Tibial nerve (tissue), 4 donors: ENCODE data around the gene HOXC13.

Source experiments
- CTCF ChIP-seq, 5 experiments: fragments of 200-600 bp in 3 of 5; fragments of 450-650 bp in 2 of 5; sonication (generic) in 3 of 5; IDR thresholded peaks; one replicate each; pipeline ENCODE4 v1.5.1; 2016 to 2019; ENCODE audit warnings: antibody characterized with exemption in 5 of 5, mild to moderate bottlenecking in 3 of 5, moderate library complexity in 2 of 5
- EP300 ChIP-seq, 2 donors: sonication (generic); formaldehyde crosslinking; IDR thresholded peaks; one replicate each; pipeline ENCODE4 v1.6.1; 2017; ENCODE audit warnings: antibody characterized with exemption in 2 of 2, mild to moderate bottlenecking in 1 of 2
- POLR2A ChIP-seq, 2 donors: fragments of 450-650 bp; IDR thresholded peaks; one replicate each; pipeline ENCODE4 v1.6.1; 2017; ENCODE audit warnings: antibody characterized with exemption in 2 of 2, mild to moderate bottlenecking in 2 of 2, moderate library complexity in 2 of 2

DNA sequence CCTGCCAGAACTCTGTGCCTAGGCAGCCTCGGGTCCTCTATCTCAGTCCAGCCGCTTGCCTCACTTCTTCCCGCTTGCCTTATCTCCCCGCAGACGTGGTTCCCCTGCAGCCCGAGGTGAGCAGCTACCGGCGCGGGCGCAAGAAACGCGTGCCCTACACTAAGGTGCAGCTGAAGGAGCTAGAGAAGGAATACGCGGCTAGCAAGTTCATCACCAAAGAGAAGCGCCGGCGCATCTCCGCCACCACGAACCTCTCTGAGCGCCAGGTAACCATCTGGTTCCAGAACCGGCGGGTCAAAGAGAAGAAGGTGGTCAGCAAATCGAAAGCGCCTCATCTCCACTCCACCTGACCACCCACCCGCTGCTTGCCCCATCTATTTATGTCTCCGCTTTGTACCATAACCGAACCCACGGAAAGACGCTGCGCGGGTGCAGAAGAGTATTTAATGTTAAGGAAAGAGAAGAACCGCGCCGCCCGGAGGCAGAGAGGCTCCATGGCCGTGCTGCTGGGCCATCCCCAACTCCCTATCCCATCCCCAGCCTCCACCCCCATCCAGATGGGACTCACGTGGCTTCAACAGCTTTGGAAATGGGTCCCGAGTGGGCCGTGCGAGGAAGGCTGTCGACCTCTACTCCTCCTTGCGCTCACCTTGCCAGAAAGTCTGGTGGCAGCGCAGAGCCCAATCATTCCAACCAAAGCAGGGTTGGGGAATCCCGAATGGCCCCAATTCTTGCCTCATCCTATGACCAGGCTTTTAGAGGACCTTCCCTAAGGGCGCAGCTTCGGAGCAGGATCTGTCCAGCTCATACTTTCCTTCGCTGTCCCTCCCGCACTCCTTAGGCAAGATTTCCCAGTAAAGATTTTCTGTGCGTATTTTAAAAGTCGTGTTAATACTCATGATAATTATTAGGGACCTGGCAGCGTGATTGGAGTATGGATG, 6.5 kb downstream of the HOXC13 start:
- TF ChIP-seq CTCF (IDR thresholded peaks at IDR 0.05) (no peak), EP300 (IDR thresholded peaks at IDR 0.05) (no peak), POLR2A (IDR thresholded peaks at IDR 0.05) (no peak)
